GM18511 (cell line): Measurements from ENCODE around the gene ZNF646.

Experiments used
- ATAC-seq: cut with Tn5 transposase; IDR thresholded peaks from one replicate; pipeline ENCODE4 v1.9.1; 2021; ENCODE audit warnings: mild to moderate bottlenecking, moderate library complexity; ENCODE audit not compliant: unreplicated experiment

Gene ZNF646

GRCh38 chr16:31128711-31129567 lies 54.7 kb downstream of the ZNF646 start:
- no peak for ATAC-seq

- no peak for ATAC-seq
These were observed 55.5 kb downstream of the ZNF646 start for GRCh38 chr16:31129568-31130335.

GRCh38 chr16:31130336-31130891 lies 56.2 kb downstream of the ZNF646 start:
- ATAC-seq = no peak

GRCh38 chr16:31130899-31131298 lies 56.7 kb downstream of the ZNF646 start:
- ATAC-seq = no peak

GRCh38 chr16:31131416-31131815 lies 57.2 kb downstream of the ZNF646 start:
- no peak for ATAC-seq

- no peak for ATAC-seq
These were observed 57.6 kb downstream of the ZNF646 start for GRCh38 chr16:31131841-31132271.

- ATAC-seq = no peak
These were observed 58.2 kb downstream of the ZNF646 start for GRCh38 chr16:31132303-31132979.

- ATAC-seq = no peak
These were observed 58.9 kb downstream of the ZNF646 start for GRCh38 chr16:31133046-31133501.
